K562 (cell line): Measurements from ENCODE around the gene CD4.

Experiments used
- FOXM1 ChIP-seq, 2 experiments: fragments of 450-650 bp in 1 of 2; sonication (generic) in 1 of 2; formaldehyde crosslinking in 1 of 2; IDR thresholded peaks; 2 replicates each; pipeline versions ENCODE4 v1.6.1 to v1.9.0; 2017 to 2022; ENCODE audit warnings: low read depth in 2 of 2, mild to moderate bottlenecking in 2 of 2, missing genetic modification reagents in 1 of 2, moderate library complexity in 1 of 2
- POLR2AphosphoS5 ChIP-seq: IDR thresholded peaks from 2 replicates; pipeline ENCODE4 v1.6.1; 2011; ENCODE audit warnings: mild to moderate bottlenecking, low read depth, low read length, moderate library complexity; ENCODE audit not compliant: control insufficient read depth, insufficient read depth
- ZNF121 ChIP-seq: sonication (generic); formaldehyde crosslinking; conservative IDR thresholded peaks from 2 replicates; pipeline ENCODE4 v1.8.0; 2022; ENCODE audit warnings: missing genetic modification reagents

GRCh38 chr12:6816598-6816997, 27.3 kb downstream of the CD4 start:
- TF ChIP-seq POLR2AphosphoS5 (no peak), ZNF121 (no peak), FOXM1 (IDR thresholded peaks at IDR 0.05; ENCODE audit: low read depth) (no peak), FOXM1 (CRISPR knock-in tag; IDR thresholded peaks at IDR 0.05; ENCODE audit: low read depth) (no peak)
